Sigmoid colon (tissue), 7 donors: ENCODE measurements around the gene KAZN. TPM values are rescaled to one million over a fixed set of nuclear protein-coding genes. Genes with fewer than 3 reads are reported as not detected.

Source experiments
- DNase-seq: peaks from one replicate; pipeline ENCODE4 v3.0.0-alpha.2; 2019
- H3K27ac ChIP-seq, 4 donors: fragments of 200-600 bp; sonication (generic); one replicate each; pipeline ENCODE4 v1.5.1; 2016 to 2019; ENCODE audit warnings: mild to moderate bottlenecking in 1 of 4
- H3K27me3 ChIP-seq, 3 donors: fragments of 200-600 bp; sonication (generic); one replicate each; pipeline ENCODE4 v1.5.1; 2019; ENCODE audit warnings: mild to moderate bottlenecking in 1 of 3
- H3K36me3 ChIP-seq, 4 donors: fragments of 200-600 bp; sonication (generic); one replicate each; pipeline ENCODE4 v1.5.1; 2016 to 2019
- H3K4me1 ChIP-seq, 4 donors: fragments of 200-600 bp; sonication (generic); one replicate each; pipeline ENCODE4 v1.5.1; 2017 to 2019
- H3K4me3 ChIP-seq, 4 donors: fragments of 200-600 bp; sonication (generic); one replicate each; pipeline ENCODE4 v1.5.1; 2017 to 2019; ENCODE audit warnings: mild to moderate bottlenecking in 2 of 4, moderate library complexity in 1 of 4
- H3K9me3 ChIP-seq, 4 donors: fragments of 200-600 bp in 3 of 4; sonication (generic) in 3 of 4; one replicate each; pipeline versions ENCODE4 v1.5.1 to v1.6.1; 2013 to 2019
- EP300 ChIP-seq, 4 donors: sonication (generic); formaldehyde crosslinking; IDR thresholded peaks; one replicate each; pipeline ENCODE4 v1.6.1; 2017; ENCODE audit warnings: antibody characterized with exemption in 4 of 4
- POLR2A ChIP-seq, 2 donors: fragments of 450-650 bp; IDR thresholded peaks; one replicate each; pipeline ENCODE4 v1.6.1; 2016; ENCODE audit warnings: antibody characterized with exemption in 2 of 2, mild to moderate bottlenecking in 2 of 2, moderate library complexity in 2 of 2
- POLR2AphosphoS5 ChIP-seq, 4 donors: sonication (generic); formaldehyde crosslinking; IDR thresholded peaks; one replicate each; pipeline ENCODE4 v1.6.1; 2017; ENCODE audit warnings: antibody characterized with exemption in 4 of 4
- WGBS, 2 donors: extraction: QIAGEN DNeasy Blood & Tissue Kit; methylation state at CpG; one replicate each; pipeline ENCODE4 v1.1.7; 2013; 5-methylcytosine and 5-hydroxymethylcytosine counted together
- intact Hi-C: fragments of 100-400 bp; cut with DNase I; formaldehyde crosslinking; loops from one replicate; pipeline ENCODE4 v1.15.1; 2023
- polyA plus RNA-seq, 3 donors: library from polyadenylated mRNA; stranded (reverse); fragments of 200-250 nt; gene quantifications; one replicate each; pipeline ENCODE4 v1.2.3, GENCODE V29; 2013
- total RNA-seq, 4 donors: library from RNA; depleted of rRNA; stranded (reverse); fragments of >200 nt; gene quantifications; one replicate each; pipeline ENCODE4 v1.1.0, GENCODE V29; 2016
- TF ChIP-seq, protein P1 (sequence below), 4 experiments: fragments of 450-650 bp in 3 of 4; fragments of 200-600 bp in 1 of 4; IDR thresholded peaks; one replicate each; pipeline ENCODE4 v1.5.1; 2016 to 2019; ENCODE audit warnings: antibody characterized with exemption in 4 of 4, mild to moderate bottlenecking in 3 of 4, moderate library complexity in 2 of 4
- donor health status: healthy with polysubstance abuse.
- donor health status: Bipolar disorder and iron deficiency.
- donor health status: healthy.

The KAZN gene
- total and polyA plus RNA-seq, 7 donors, result 2.5 to 11.4 (median 5.6) TPM

DNA sequence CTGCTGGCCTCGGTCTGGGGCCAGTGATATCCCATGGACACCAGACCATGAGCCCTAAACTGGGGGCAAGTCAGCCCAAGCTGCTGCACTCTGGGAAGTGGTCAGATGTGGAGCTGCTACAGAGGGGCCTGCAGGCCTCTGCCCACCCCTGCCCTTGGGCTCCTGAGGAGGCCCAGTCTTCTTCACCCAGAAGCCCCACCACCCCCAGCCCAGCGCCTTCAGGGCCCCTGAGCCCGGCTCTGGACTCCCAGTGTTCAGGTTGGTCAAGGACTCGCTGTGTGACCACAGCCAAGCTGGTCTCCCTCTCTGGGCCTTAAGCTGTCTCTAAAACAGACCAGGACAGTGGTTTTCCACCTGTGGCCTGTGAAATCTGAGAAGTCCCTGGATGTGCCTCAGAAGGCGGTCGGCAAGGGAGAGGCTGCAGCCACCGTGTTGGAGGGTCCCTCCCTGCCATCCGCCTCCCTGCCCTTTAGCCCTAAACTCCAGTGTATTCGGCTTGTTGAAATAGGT lies 475.4 kb downstream of the KAZN start:
- DNase-seq, result no peak

DNA sequence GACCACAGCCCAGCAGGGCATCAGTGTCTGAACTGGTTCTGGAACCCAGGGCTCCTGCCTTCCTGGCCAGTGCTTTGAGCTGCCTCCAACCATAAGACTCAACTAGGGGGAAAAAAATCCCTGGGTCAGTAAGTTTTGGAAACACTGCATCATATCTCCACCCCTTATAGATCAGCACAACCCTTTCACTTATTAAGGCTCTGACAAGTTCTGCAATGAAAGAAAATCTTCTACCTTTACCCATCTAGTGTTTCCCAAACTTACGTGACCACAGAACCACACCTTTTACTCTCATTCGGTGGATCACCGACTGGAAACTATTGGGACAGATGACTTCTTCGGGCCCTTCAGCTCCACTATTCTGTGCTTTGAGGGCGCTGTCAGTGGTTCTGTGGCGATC lies 476.7 kb downstream of the KAZN start:
- TF ChIP-seq POLR2A (IDR thresholded peaks at IDR 0.05) (no peak), POLR2AphosphoS5 (IDR thresholded peaks at IDR 0.05) (no peak)
- Histone ChIP-seq H3K27ac (peak overlapping the region in 2 of 4 donors; percentile 8 to 31), H3K4me1 (peaks cover 0 to 4% (median 0%) of the 10 kb centered on the region in 4 donors), H3K4me3 (no peak overlapping the region), H3K36me3 (no peaks in the 10 kb centered on the region), H3K9me3 (no peaks in the 10 kb centered on the region), H3K27me3 (no peaks in the 10 kb centered on the region)
- WGBS, 2 donors, result 94 to 96% methylated on average over 6 of the region's 6 CpGs
- intact Hi-C loops, result no loop called here
- no peak for DNase-seq

More for the DNA sequence above, 475.4 kb downstream of the KAZN start:
- intact Hi-C loops, result no loop called here
- WGBS, 2 donors, result 93% methylated on average over 9 of the region's 9 CpGs
- Histone ChIP-seq H3K9me3 (no peaks in the 10 kb centered on the region), H3K36me3 (no peaks in the 10 kb centered on the region), H3K27me3 (no peaks in the 10 kb centered on the region), H3K4me1 (peaks cover 0 to 4% (median 0%) of the 10 kb centered on the region in 4 donors), H3K4me3 (no peak overlapping the region), H3K27ac (no peak overlapping the region)
- TF ChIP-seq EP300 (IDR thresholded peaks at IDR 0.05) (no peak), POLR2A (IDR thresholded peaks at IDR 0.05) (no peak), POLR2AphosphoS5 (IDR thresholded peaks at IDR 0.05) (no peak)
- TF ChIP-seq, protein P1, sequence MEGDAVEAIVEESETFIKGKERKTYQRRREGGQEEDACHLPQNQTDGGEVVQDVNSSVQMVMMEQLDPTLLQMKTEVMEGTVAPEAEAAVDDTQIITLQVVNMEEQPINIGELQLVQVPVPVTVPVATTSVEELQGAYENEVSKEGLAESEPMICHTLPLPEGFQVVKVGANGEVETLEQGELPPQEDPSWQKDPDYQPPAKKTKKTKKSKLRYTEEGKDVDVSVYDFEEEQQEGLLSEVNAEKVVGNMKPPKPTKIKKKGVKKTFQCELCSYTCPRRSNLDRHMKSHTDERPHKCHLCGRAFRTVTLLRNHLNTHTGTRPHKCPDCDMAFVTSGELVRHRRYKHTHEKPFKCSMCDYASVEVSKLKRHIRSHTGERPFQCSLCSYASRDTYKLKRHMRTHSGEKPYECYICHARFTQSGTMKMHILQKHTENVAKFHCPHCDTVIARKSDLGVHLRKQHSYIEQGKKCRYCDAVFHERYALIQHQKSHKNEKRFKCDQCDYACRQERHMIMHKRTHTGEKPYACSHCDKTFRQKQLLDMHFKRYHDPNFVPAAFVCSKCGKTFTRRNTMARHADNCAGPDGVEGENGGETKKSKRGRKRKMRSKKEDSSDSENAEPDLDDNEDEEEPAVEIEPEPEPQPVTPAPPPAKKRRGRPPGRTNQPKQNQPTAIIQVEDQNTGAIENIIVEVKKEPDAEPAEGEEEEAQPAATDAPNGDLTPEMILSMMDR (IDR thresholded peaks at IDR 0.05), result no peak

DNA sequence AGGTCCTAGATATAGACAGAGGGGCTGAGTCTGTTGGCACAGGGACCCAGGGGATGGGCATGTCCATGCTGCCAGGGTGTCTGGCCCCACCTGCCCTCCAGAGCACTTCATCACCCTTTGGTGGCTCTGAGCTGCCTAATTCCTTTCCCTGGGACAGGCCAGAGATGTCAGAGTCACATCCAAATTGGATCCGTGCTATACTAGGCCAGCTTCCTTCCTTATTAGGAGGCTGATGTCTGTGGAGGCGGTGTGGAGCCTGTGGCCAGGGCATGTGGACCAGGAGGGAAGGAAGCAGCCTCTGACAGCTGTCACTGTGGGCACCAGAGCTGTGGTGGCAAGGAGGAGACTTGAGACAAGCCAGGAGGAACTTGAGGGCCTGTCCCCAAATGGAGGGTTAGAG lies 477.3 kb downstream of the KAZN start:
- H3K36me3 ChIP-seq, result no peaks in the 10 kb centered on the region
- no peaks in the 10 kb centered on the region for H3K27me3 ChIP-seq
- WGBS, 2 donors, result 46 to 77% methylated on average over 2 of the region's 2 CpGs
- no peaks in the 10 kb centered on the region for H3K9me3 ChIP-seq
- no peak for DNase-seq
- intact Hi-C loops, result no loop called here
- TF ChIP-seq POLR2A (IDR thresholded peaks at IDR 0.05) (no peak), POLR2AphosphoS5 (IDR thresholded peaks at IDR 0.05) (no peak), EP300 (IDR thresholded peaks at IDR 0.05) (no peak)
- TF ChIP-seq, protein P1 (IDR thresholded peaks at IDR 0.05), result no peak
- peaks cover 0 to 4% (median 0%) of the 10 kb centered on the region in 4 donors for H3K4me1 ChIP-seq
- no peak overlapping the region for H3K4me3 ChIP-seq
- H3K27ac ChIP-seq, result peak overlapping the region in 2 of 4 donors; percentile 8 to 31

DNA sequence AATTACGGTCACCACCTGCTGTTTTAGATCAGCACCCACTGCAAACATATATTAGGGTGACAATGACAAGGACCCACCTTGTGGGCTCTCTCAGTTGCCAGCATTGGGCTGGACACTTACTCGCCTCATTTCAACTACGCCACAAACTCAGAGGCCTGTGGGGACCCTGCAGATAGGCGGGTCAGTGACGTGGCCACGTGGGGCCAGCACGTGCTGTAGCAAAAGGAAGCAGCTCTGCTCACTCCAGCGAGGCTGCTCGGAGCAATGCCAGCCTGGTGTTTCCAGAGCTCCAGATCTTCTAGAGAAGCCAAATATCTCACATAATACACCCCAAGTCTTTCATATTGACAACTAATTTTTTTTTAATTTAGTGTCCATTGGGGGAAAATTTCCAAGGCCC lies 478.3 kb downstream of the KAZN start:
- H3K27me3 ChIP-seq, result no peaks in the 10 kb centered on the region
- H3K4me1 ChIP-seq, result peaks cover 0 to 4% (median 0%) of the 10 kb centered on the region in 4 donors
- no peak for DNase-seq
- TF ChIP-seq, protein P1 (IDR thresholded peaks at IDR 0.05), result no peak
- TF ChIP-seq POLR2AphosphoS5 (IDR thresholded peaks at IDR 0.05) (no peak), EP300 (IDR thresholded peaks at IDR 0.05) (no peak), POLR2A (IDR thresholded peaks at IDR 0.05) (no peak)
- no peaks in the 10 kb centered on the region for H3K9me3 ChIP-seq
- intact Hi-C loops, result no loop called here
- WGBS, 2 donors, result 91 to 93% methylated on average over 9 of the region's 9 CpGs
- no peak overlapping the region for H3K4me3 ChIP-seq
- H3K27ac ChIP-seq, result no peak overlapping the region
- no peaks in the 10 kb centered on the region for H3K36me3 ChIP-seq

DNA sequence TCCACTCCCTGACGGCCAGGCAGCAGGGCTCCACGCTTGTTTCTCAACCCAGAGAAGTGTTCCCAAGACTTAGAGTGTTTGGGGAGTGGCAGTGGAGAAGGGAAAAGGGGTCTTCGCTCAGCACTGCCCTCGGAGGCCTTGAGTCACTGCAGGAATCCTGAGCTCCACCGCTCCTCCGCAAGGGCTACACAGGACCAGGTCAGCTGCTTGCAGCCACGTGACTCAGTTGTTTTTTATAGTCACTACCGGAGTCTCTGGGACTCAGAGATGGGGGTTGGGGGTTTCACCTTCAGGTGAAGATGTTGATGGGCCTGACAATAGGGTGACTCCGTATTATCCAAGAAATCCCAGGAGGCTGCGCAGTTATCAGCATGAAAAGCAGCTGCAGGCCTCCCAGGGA lies 478.9 kb downstream of the KAZN start:
- DNase-seq, result no peak
- TF ChIP-seq POLR2A (IDR thresholded peaks at IDR 0.05) (no peak), EP300 (IDR thresholded peaks at IDR 0.05) (no peak), POLR2AphosphoS5 (IDR thresholded peaks at IDR 0.05) (no peak)
- TF ChIP-seq, protein P1 (IDR thresholded peaks at IDR 0.05), result no peak
- 93 to 94% methylated on average over 10 of the region's 10 CpGs for WGBS, 2 donors
- intact Hi-C loops, result no loop called here
- Histone ChIP-seq H3K9me3 (no peaks in the 10 kb centered on the region), H3K27me3 (no peaks in the 10 kb centered on the region), H3K36me3 (no peaks in the 10 kb centered on the region), H3K4me3 (no peak overlapping the region), H3K4me1 (peaks cover 0 to 4% (median 0%) of the 10 kb centered on the region in 4 donors), H3K27ac (no peak overlapping the region)
